NCI-H748 treated with DMSO at 0.1 percent for 48 hours (cell line): ENCODE measurements around the gene POLR2M.

ENCODE experiments used
- DNase-seq: peaks from one replicate; lab custom pipeline; 2025; lab: John Stamatoyannopoulos, UW

POLR2M gene

DNA sequence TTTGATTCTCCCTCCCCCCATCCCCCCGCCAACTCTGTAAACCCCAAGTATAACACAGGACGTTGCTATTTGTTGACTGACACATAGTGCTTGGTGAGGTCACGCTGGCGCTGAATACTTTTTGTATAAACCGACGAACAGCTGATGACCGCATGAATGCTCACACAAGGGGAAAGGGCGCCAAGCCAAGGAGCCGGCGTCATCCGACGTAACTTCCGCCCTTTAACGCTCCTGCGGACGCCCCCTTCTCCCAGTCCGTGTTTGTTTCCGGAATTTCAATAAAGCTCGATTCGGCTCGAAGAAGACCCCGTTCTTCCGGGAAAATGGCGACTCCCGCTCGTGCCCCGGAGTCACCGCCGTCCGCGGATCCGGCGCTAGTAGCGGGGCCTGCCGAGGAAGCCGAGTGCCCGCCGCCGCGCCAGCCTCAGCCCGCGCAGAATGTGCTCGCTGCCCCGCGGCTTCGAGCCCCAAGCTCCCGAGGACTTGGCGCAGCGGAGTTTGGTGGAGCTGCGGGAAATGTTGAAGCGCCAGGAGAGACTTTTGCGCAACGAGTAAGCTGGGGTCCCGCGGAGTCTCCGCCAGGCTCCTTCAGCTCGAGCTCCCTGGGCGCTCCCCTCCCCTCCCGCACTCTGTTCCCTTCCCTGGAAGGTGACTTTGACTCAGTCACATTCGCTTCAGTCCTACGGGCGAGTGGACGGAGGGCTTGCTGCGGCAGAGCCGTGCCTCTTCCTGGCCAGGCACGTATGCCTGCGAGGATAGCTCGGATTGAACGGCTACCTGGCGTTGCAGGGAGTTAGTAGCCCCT is at the start of gene POLR2M:
TSS of gene POLR2M (plus strand) at position 310 of the 805 bp plus-strand sequence. CDS start at position 439, 129 bp downstream.
- peak; percentile 82 for DNase-seq

- DNase-seq, result no peak
Observed at GRCh38 chr15:57657619-57658018, 48.9 kb upstream of the POLR2M start.

DNA sequence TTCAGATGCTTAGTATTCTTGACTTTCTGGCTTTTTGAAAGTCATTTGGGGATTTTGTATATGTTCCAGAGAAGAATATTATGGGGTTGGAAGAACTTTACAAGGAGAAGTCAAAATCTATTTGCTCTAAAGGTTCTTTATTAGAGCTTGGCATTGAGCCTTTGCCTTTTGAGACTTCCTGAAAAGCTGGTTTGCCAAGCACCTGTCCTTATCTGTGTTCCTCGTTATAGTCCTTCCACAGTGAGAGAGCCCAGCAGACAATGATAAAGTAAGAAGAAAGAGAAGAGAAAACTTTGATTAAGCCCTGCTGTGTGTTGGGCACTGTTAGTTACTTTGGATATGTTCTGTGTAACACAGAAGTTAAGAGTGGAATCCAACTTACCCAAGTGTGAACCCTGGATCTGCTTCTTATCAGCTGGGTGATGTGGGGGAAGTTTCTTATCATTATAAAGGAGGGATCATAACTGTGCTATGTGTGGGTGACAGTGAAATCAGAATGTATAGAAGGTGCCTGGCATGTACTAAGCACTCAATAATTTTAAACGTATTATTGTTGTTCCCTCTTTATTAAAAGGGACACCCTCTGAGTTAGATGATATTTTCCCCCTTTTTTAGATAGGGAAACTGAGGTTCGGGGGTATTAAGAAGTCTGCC is 44.3 kb upstream of the POLR2M start:
- no peak for DNase-seq

GRCh38 chr15:57662802-57663201 is 43.7 kb upstream of the POLR2M start:
- DNase-seq, result no peak

DNA sequence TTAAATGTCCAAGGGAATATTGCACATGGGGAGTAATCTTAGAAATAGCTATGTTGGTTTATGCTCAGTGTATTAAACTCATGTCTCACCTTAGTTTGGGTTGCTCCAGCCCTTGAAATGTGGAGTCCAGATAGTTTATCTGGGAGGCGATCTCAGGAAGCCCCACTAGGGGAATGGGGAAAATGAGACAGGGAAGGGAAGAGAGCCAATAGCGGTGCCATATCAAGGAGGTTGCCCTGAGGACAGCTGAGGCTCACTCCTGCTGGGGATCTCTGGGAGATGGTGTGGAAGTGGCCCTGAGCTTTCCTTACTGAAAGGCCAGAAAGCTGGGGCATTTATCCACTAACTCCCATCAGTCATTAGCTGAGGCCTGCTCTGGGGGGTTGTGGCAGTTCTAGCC is 43.3 kb upstream of the POLR2M start:
- no peak for DNase-seq

DNA sequence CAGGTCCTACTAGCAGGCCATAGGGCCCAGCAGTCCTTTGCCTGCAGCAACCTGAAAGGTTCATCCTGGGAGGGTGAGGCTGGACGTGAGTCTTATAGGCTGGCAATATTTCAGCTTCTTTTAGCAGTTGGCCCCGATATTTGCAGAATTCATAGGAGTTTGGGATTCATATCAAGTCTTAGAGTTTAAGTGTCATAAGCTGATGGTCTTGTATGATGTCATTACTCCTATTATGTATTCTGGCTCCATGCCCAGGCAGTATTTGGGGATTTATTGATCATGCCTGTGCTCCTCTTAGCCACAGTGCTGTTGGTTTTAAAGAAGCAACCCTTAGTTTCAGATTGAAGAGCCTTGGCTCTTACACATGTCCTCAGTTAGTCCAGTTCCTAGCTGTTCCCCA is 41.3 kb upstream of the POLR2M start:
- DNase-seq, result no peak

DNA sequence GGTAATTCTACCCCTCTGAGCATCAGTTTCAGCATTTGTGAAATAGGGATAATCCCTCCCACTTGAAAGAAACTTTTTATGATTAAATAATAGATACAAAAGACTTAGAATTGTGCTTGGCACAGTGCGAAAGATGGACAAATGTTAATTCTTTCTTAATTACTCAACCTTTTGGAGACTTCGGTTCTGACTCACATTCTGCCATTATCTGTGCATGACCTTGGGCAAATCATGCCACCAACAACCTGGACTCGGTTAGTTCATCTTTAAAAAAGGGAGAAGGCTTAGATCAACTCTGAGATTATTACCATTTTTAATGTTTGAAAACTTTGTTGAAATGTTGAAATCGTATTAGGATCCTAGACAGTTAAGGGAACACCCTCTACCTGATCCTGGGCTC is 40.6 kb upstream of the POLR2M start:
- DNase-seq, result no peak

DNA sequence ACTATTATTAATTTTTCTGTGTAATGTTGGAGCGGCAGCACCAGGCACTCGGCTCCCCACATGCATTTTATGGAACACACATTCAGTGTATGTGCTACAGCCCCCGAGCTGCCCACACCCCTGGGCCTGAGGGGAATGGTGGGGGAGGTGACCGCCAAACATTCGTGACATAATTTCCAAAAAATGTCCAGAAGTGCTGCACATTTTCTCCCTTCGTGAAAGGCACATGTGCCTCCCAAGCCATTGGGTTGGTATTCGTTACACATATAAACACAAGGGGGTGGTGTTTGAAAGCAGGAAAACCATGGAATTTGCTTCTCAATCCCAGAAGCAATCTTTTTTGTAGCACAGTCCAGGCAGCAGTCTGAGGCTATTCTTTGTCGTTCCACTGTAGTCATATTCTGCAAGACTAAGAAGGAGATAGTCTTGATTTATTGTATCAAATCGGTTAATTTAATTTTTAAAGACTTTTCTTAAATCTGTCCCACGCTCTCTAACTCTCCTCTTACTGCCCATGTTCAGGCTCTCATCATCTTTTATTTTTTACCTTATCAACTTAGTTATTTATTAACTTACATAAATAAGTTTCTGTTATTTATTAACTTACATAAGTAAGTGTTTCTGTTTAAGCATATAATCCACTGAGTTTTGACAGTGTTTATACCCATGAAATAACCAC is 39.2 kb upstream of the POLR2M start:
- DNase-seq, result no peak

DNA sequence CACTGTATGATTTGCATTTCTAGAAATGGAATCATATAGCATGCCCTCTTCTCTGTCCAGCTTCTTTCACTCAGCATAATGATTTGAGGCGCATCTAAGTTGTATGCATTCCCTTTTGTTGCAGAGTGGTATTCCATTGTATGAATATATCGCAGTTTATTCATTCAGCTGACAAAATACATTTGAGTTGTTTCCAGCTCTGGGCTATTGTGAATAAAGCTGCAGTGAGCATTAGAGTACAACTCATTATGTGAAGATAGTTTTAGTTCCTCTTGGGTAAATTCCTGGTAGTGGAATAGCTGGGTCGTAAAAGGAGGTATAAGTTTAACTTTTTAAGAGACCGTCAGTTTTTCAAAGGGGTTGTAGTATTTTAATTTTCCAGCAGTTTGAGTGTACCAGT is 38.5 kb upstream of the POLR2M start:
- DNase-seq, result no peak

- DNase-seq, result no peak
Observed at GRCh38 chr15:57671636-57672035, 34.9 kb upstream of the POLR2M start.

GRCh38 chr15:57675481-57676181 is 30.9 kb upstream of the POLR2M start:
- DNase-seq, result no peak

GRCh38 chr15:57676585-57676984 is 29.9 kb upstream of the POLR2M start:
- DNase-seq, result no peak

- DNase-seq, result no peak
Observed at GRCh38 chr15:57677204-57677603, 29.3 kb upstream of the POLR2M start.

GRCh38 chr15:57680021-57680420 is 26.5 kb upstream of the POLR2M start:
- DNase-seq, result no peak

GRCh38 chr15:57681011-57681410 is 25.5 kb upstream of the POLR2M start:
- no peak for DNase-seq

GRCh38 chr15:57683481-57683880 is 23.0 kb upstream of the POLR2M start:
- no peak for DNase-seq

- no peak for DNase-seq
Observed at GRCh38 chr15:57684491-57685151, 21.9 kb upstream of the POLR2M start.

- DNase-seq, result no peak
Observed at GRCh38 chr15:57685306-57686095, 21.0 kb upstream of the POLR2M start.

- no peak for DNase-seq
Observed at GRCh38 chr15:57686657-57687056, 19.9 kb upstream of the POLR2M start.

DNA sequence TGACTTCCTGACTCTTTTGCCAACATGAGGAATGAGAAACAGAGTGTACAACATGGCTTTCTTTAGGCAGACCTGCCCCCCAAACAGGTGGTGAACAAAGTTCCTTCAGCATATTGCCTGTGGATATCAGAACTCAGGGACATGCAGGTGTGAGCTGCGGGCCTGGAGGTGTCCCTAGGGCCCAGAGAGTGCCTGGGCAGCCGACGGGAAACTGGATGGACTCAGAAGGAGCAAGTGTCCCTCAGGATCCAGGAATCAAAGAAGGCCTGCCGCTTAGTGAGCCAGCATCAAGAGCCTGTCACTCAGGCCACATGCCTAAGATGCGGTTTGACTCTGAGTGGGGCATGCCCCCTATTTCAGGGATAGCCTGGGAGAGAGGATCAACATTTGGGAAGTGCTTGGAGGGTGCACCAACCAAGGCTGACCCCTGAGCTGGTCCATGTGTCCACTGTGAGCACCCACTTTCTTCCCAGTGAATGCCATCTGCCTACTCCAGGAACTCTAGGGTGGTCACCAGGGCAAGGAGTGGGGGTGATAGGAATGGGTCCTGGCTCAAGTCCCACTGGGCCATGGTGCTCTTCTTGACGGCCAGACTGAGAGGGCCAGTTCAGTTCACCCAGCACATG is 16.1 kb upstream of the POLR2M start:
- no peak for DNase-seq

DNA sequence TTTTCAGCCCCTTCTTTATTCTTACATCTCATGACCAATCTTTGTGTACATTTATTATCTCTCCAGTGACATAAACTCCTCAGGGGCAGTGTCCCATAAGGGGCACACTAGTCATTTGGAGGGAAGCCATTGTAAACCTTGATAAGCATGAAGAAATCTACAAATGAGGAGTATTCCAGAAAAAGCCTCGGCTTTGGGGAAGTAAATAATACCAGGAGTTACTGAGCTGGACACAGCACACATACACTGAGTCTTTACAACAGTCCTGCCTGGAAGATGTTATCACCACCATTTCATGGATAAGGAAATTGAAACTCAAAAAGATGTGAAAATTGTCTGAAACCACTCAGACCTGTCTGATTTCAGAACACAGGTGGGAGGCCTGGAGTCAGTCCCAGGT is 15.4 kb upstream of the POLR2M start:
- DNase-seq, result no peak
